Stimulated activated CD4-positive, alpha-beta T cell treated with anti-CD3 and anti-CD28 coated beads, Interleukin-4, amount 100 ng/mL, for 1 hour (primary cell): ENCODE results near the gene SSX2IP.
"Not testable (repeated sequence)": the region's sequence is repeated elsewhere in the genome, so short reads cannot be mapped to it uniquely, and the experiment has no call there.

Experiments
- DNase-seq: peaks from one replicate; pipeline ENCODE4 v3.0.0-alpha.2; 2020

The SSX2IP gene

GRCh38 chr1:84613887-84614286 lies 76.4 kb downstream of the SSX2IP start:
- no peak for DNase-seq

GRCh38 chr1:84613026-84613425 lies 77.2 kb downstream of the SSX2IP start:
- no peak for DNase-seq

- no peak for DNase-seq
Observed at GRCh38 chr1:84611796-84612195, 78.5 kb downstream of the SSX2IP start.

- DNase-seq, result no peak
Observed at GRCh38 chr1:84611091-84611490, 79.2 kb downstream of the SSX2IP start.

GRCh38 chr1:84606977-84607376 lies 83.3 kb downstream of the SSX2IP start:
- no peak for DNase-seq

- no peak for DNase-seq
Observed at GRCh38 chr1:84605157-84605556, 85.1 kb downstream of the SSX2IP start.

- no peak for DNase-seq
Observed at GRCh38 chr1:84603941-84604830, 86.1 kb downstream of the SSX2IP start.

- no peak for DNase-seq
Observed at GRCh38 chr1:84603223-84603622, 87.0 kb downstream of the SSX2IP start.

GRCh38 chr1:84600796-84601195 lies 89.5 kb downstream of the SSX2IP start:
- DNase-seq, result no peak

GRCh38 chr1:84598846-84599741 lies 91.2 kb downstream of the SSX2IP start:
- DNase-seq, result no peak

- DNase-seq, result no peak
Observed at GRCh38 chr1:84598418-84598817, 91.8 kb downstream of the SSX2IP start.

GRCh38 chr1:84597011-84597410 lies 93.2 kb downstream of the SSX2IP start:
- DNase-seq, result no peak

- DNase-seq, result not testable (repeated sequence)
Observed at GRCh38 chr1:84594959-84595358, 95.3 kb downstream of the SSX2IP start.
